B cell (primary cell): ENCODE data around the gene SLC25A14. TPM values are rescaled to one million over a fixed set of nuclear protein-coding genes. Genes with fewer than 3 reads are reported as not detected.

Source experiments
- ATAC-seq: fragments of 200-7000 bp; cut with Tn5 transposase; one replicate; pipeline ENCODE4 v1.10.0; 2021; ENCODE audit warnings: low read depth, mild to moderate bottlenecking, moderate number of reproducible peaks, moderate library complexity
- CTCF ChIA-PET: fragments of 350-600 bp; sonication (Branson Sonifier 250); formaldehyde crosslinking; loops from one replicate; lab custom pipeline; 2021; ENCODE audit warnings: antibody characterized with exemption, inconsistent platforms; lab: Charles Lee
- POLR2A ChIA-PET: fragments of 350-600 bp; sonication (Branson Sonifier 250); formaldehyde crosslinking; loops from one replicate; lab custom pipeline; 2021; ENCODE audit warnings: antibody characterized with exemption; lab: Charles Lee
- DNase-seq: peaks from one replicate; pipeline ENCODE4 v3.0.0; 2013
- H2AFZ ChIP-seq: 2 replicates; pipeline ENCODE4 v1.6.1; 2012; ENCODE audit warnings: mild to moderate bottlenecking, low read depth, low read length; ENCODE audit not compliant: insufficient read depth, poor library complexity, severe bottlenecking
- H3K27ac ChIP-seq, 2 donors: 1 replicate in 1 of 2; 2 replicates in 1 of 2; pipeline ENCODE4 v1.5.1; 2012 to 2013; ENCODE audit warnings: low read length in 2 of 2, mild to moderate bottlenecking in 2 of 2, moderate library complexity in 1 of 2
- H3K27me3 ChIP-seq, 4 experiments: fragments of 200-600 bp in 1 of 4; sonication (generic) in 1 of 4; replicated peaks in 1 of 4; 1 replicate in 2 of 4; 2 replicates in 2 of 4; pipeline versions ENCODE4 v1.6.1 to v1.7.0; 2013 to 2016; ENCODE audit warnings: low read length in 3 of 4, mild to moderate bottlenecking in 2 of 4, mixed read lengths in 1 of 4, moderate library complexity in 1 of 4; ENCODE audit not compliant: insufficient read depth in 4 of 4, control insufficient read depth in 3 of 4; ENCODE audit errors: control extremely low read depth in 1 of 4
- H3K36me3 ChIP-seq, 2 experiments: replicated peaks in 1 of 2; 1 replicate in 1 of 2; 2 replicates in 1 of 2; pipeline versions ENCODE4 v1.6.1 to v1.7.1; 2013; ENCODE audit warnings: low read length in 1 of 2; ENCODE audit not compliant: insufficient read depth in 2 of 2, control insufficient read depth in 1 of 2; ENCODE audit errors: control extremely low read depth in 1 of 2, extremely low read depth in 1 of 2
- H3K4me1 ChIP-seq, 2 donors: fragments of 200-600 bp in 1 of 2; sonication (generic) in 1 of 2; 1 replicate in 1 of 2; 2 replicates in 1 of 2; pipeline versions ENCODE4 v1.5.1 to v1.6.1; 2013 to 2017; ENCODE audit warnings: low read length in 2 of 2; ENCODE audit not compliant: control insufficient read depth in 2 of 2, insufficient read depth in 2 of 2
- H3K4me2 ChIP-seq: replicated peaks from 2 replicates; pipeline ENCODE3; 2012; ENCODE audit warnings: mild to moderate bottlenecking, low read depth, low read length; ENCODE audit not compliant: poor library complexity, severe bottlenecking
- H3K4me3 ChIP-seq, 5 experiments: fragments of 200-600 bp in 1 of 5; sonication (generic) in 1 of 5; 1 replicate in 3 of 5; 2 replicates in 2 of 5; pipeline versions ENCODE4 v1.5.1 to v1.7.0; 2011 to 2016; ENCODE audit warnings: low read length in 4 of 5, mild to moderate bottlenecking in 4 of 5, low read depth in 2 of 5, control low read depth in 1 of 5, moderate library complexity in 1 of 5; ENCODE audit not compliant: insufficient read depth in 1 of 5; ENCODE audit errors: control extremely low read depth in 1 of 5, extremely low read depth in 1 of 5
- H3K79me2 ChIP-seq: fragments of 200-600 bp; sonication (generic); one replicate; pipeline ENCODE4 v1.6.0; 2016; ENCODE audit warnings: low read length; ENCODE audit not compliant: control insufficient read depth, insufficient read depth
- H3K9ac ChIP-seq: fragments of 200-600 bp; sonication (generic); 2 replicates; pipeline ENCODE4 v1.6.1; 2017; ENCODE audit warnings: mild to moderate bottlenecking, low read length, moderate library complexity
- H3K9me3 ChIP-seq, 3 donors: one replicate each; pipeline versions ENCODE4 v1.6.1 to v1.7.1; 2013; ENCODE audit warnings: low read length in 2 of 3; ENCODE audit not compliant: control insufficient read depth in 2 of 3, insufficient read depth in 1 of 3; ENCODE audit errors: control extremely low read depth in 1 of 3
- H4K20me1 ChIP-seq: 2 replicates; pipeline ENCODE4 v1.6.0; 2012; ENCODE audit warnings: mild to moderate bottlenecking, low read length; ENCODE audit not compliant: insufficient read depth, control insufficient read depth, poor library complexity, severe bottlenecking
- H3K27ac Mint-ChIP-seq: one replicate; pipeline ENCODE4 v1.8.0; 2021; ENCODE audit warnings: mixed read lengths
- H3K27me3 Mint-ChIP-seq: one replicate; pipeline ENCODE4 v1.8.0; 2021; ENCODE audit warnings: mixed read lengths
- H3K4me1 Mint-ChIP-seq: one replicate; pipeline ENCODE4 v1.8.0; 2021; ENCODE audit warnings: mixed read lengths
- H3K4me3 Mint-ChIP-seq: one replicate; pipeline ENCODE4 v1.8.0; 2021; ENCODE audit warnings: mixed read lengths
- H3K9me3 Mint-ChIP-seq: one replicate; pipeline ENCODE4 v1.8.0; 2022; ENCODE audit warnings: mixed read lengths; ENCODE audit not compliant: insufficient read depth
- EZH2 ChIP-seq: IDR thresholded peaks from 2 replicates; pipeline ENCODE4 v1.6.1; 2012; ENCODE audit warnings: borderline replicate concordance, low read depth, mild to moderate bottlenecking, moderate library complexity, low read length; ENCODE audit not compliant: insufficient read depth, poor library complexity, severe bottlenecking
- WGBS: methylation state at CpG from one replicate; pipeline ENCODE4 v1.1.5; 2013; ENCODE audit warnings: missing lambda C conversion rate; ENCODE audit not compliant: insufficient coverage; 5-methylcytosine and 5-hydroxymethylcytosine counted together
- intact Hi-C: fragments of 100-400 bp; cut with micrococcal nuclease; formaldehyde crosslinking; loops from one replicate; pipeline ENCODE4 v1.10.0; 2022
- polyA plus RNA-seq: library from polyadenylated mRNA; depleted of rRNA; stranded (reverse); fragments of >200 nt; gene quantifications from 2 replicates; pipeline ENCODE4 v1.2.3, GENCODE V29; 2012
- total RNA-seq, 2 donors: library from RNA; stranded (reverse); fragments of 120-200 nt in 1 of 2; gene quantifications; 1 replicate in 1 of 2; 2 replicates in 1 of 2; pipeline versions ENCODE4 v1.2.3 to v1.2.4, GENCODE V29; 2013 to 2022
- TF ChIP-seq, protein P1 (sequence below): fragments of 200-600 bp; IDR thresholded peaks from one replicate; pipeline ENCODE4 v1.8.0; 2022; ENCODE audit warnings: antibody characterized with exemption, mild to moderate bottlenecking

The SLC25A14 gene
- total and polyA plus RNA-seq, 2 donors (not counting 1 experiment from before 2014, with no cell fraction given), result 13.1 to 23.7 TPM

DNA sequence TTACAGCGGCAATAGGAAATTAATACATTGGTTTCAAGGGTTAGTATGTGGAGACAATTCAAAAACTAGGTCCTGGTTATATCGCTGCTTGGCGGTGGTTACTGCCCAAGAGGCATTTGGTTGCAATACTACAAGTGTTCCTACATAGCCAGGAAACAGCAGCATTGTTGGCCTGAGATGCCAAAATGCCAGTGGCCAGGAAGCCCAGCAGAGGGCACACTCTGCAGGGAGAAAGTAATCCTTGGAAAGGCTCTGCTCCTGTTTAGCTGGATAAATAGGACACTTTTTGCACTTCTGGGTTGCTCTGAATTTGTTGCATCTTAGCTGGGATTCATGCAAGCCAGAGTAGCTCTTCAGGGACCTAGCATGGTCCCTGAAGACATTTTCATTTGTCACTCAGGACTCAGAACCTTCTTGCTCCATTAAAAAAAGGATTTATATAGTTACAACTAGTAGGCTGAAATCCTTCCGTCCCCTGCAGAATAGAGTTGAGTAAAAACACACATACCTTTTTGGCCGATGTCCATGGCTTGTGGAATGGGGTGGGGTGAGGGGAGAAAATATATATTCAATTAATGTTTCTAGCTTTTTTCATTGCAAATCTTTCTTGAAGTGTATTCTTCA is 53.8 kb downstream of the SLC25A14 start:
- Histone ChIP-seq H3K27me3 (peaks cover 0 to 9% (median 0%) of the 10 kb centered on the region in 4 experiments), H3K4me2 (no peak overlapping the region), H3K9ac (no peak overlapping the region), H3K79me2 (no peaks in the 10 kb centered on the region), H3K27ac (no peak overlapping the region), H3K36me3 (no peaks in the 10 kb centered on the region), H3K4me3 (no peak overlapping the region), H3K9me3 (no peaks in the 10 kb centered on the region), H4K20me1 (no peaks in the 10 kb centered on the region), H3K4me1 (no peaks in the 10 kb centered on the region), H2AFZ (no peak overlapping the region)
- no peak overlapping the region for H3K4me3 Mint-ChIP-seq
- no peak for ATAC-seq
- TF ChIP-seq, protein P1, sequence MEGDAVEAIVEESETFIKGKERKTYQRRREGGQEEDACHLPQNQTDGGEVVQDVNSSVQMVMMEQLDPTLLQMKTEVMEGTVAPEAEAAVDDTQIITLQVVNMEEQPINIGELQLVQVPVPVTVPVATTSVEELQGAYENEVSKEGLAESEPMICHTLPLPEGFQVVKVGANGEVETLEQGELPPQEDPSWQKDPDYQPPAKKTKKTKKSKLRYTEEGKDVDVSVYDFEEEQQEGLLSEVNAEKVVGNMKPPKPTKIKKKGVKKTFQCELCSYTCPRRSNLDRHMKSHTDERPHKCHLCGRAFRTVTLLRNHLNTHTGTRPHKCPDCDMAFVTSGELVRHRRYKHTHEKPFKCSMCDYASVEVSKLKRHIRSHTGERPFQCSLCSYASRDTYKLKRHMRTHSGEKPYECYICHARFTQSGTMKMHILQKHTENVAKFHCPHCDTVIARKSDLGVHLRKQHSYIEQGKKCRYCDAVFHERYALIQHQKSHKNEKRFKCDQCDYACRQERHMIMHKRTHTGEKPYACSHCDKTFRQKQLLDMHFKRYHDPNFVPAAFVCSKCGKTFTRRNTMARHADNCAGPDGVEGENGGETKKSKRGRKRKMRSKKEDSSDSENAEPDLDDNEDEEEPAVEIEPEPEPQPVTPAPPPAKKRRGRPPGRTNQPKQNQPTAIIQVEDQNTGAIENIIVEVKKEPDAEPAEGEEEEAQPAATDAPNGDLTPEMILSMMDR, result no peak
- TF ChIP-seq EZH2, result no peak
- 29% methylated on average over 3 of the region's 5 CpGs for WGBS
- ChIA-PET POLR2A (no interaction called here), CTCF (no interaction called here)
- peaks cover 37% of the 10 kb centered on the region for H3K27me3 Mint-ChIP-seq
- intact Hi-C loops, result no loop called here
- no peak overlapping the region for H3K27ac Mint-ChIP-seq
- H3K9me3 Mint-ChIP-seq, result no peaks in the 10 kb centered on the region
- no peak for DNase-seq
- H3K4me1 Mint-ChIP-seq, result no peaks in the 10 kb centered on the region

DNA sequence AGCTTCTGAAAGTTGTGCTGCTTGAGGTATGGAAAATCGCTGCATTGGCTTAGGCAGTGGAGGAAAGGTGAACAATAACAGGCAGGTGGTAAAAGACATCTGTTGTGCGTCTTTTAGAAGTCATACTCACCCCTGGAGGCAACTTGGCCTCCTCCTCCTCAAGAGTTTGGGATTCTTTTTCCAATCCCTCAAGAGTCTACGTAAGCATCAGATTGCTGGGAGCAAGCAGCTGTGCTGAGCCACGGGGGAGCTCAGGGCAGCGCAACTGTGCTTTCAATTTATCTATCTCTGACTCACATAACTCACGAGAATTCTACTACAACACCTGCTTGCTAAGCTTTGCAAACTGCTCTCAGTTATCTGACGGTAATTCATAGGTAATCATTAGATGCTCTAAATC is 55.6 kb downstream of the SLC25A14 start:
- no peak overlapping the region for H2AFZ ChIP-seq
- Mint-ChIP-seq H3K27ac (no peak overlapping the region), H3K27me3 (peaks cover 42% of the 10 kb centered on the region), H3K4me3 (no peak overlapping the region), H3K9me3 (no peaks in the 10 kb centered on the region), H3K4me1 (no peaks in the 10 kb centered on the region)
- ATAC-seq (no peak), DNase-seq (no peak)
- no CpG with 5 or more reads among the region's 7 CpGs for WGBS
- H3K27me3 ChIP-seq, result peaks cover 0 to 9% (median 0%) of the 10 kb centered on the region in 4 experiments
- POLR2A ChIA-PET, result no interaction called here
- H3K4me3 ChIP-seq, result no peak overlapping the region
- no peak overlapping the region for H3K4me2 ChIP-seq
- H3K9ac ChIP-seq, result no peak overlapping the region
- H4K20me1 ChIP-seq, result no peaks in the 10 kb centered on the region
- intact Hi-C loops, result no loop called here
- H3K4me1 ChIP-seq, result no peaks in the 10 kb centered on the region
- H3K27ac ChIP-seq, result no peak overlapping the region
- H3K79me2 ChIP-seq, result no peaks in the 10 kb centered on the region
- TF ChIP-seq EZH2, result no peak
- TF ChIP-seq, protein P1, result no peak
- H3K36me3 ChIP-seq, result no peaks in the 10 kb centered on the region
- CTCF ChIA-PET, result interaction anchor here (1.4 kb wide), 1 partner anchor 521 kb away, joined by 4 read pairs; no protein-coding TSS in a partner anchor
- no peaks in the 10 kb centered on the region for H3K9me3 ChIP-seq
